NOMO-1 (cell line): Measurements from ENCODE around the gene MVP.
A peak's percentile ranks its signal among the peaks of the same experiment; 100 is the strongest.
"Not testable (repeated sequence)": the region's sequence is repeated elsewhere in the genome, so short reads cannot be mapped to it uniquely, and the experiment has no call there.

Experiments used
- DNase-seq, 2 experiments: peaks; one replicate each; lab custom pipeline; 2025; ENCODE audit not compliant: unreplicated experiment in 2 of 2; lab: John Stamatoyannopoulos, UW

MVP gene

GRCh38 chr16:29814592-29814991, 5.7 kb upstream of the MVP start:
- no peak for DNase-seq

GRCh38 chr16:29815032-29815721, 5.1 kb upstream of the MVP start:
- DNase-seq, result peak in 1 of 2 experiments; percentile 67

GRCh38 chr16:29815793-29816693, 4.2 kb upstream of the MVP start, which contains the start of gene PAGR1:
TSS of gene PAGR1 (plus strand) at chr16:29816152. CDS start at chr16:29816526, 374 bp downstream.
- peak; percentile 97 to 98 for DNase-seq

- DNase-seq, result peak; percentile 43 to 62
Measured at GRCh38 chr16:29816694-29817441, 3.4 kb upstream of the MVP start.

- no peak for DNase-seq
Measured at GRCh38 chr16:29818082-29818481, 2.2 kb upstream of the MVP start.

- no peak for DNase-seq
Measured at GRCh38 chr16:29819506-29819905, 756 bp upstream of the MVP start.

- peak in 1 of 2 experiments; percentile 14 for DNase-seq
Measured at GRCh38 chr16:29820730-29821642, 724 bp downstream of the MVP start.

- DNase-seq, result no peak
Measured at GRCh38 chr16:29821643-29822115, 1.4 kb downstream of the MVP start.

- no peak for DNase-seq
Measured at GRCh38 chr16:29824589-29825144, 4.4 kb downstream of the MVP start.

- DNase-seq, result no peak
Measured at GRCh38 chr16:29825145-29826044, 5.1 kb downstream of the MVP start.

GRCh38 chr16:29826342-29826695, 6.1 kb downstream of the MVP start:
- DNase-seq, result no peak

- no peak for DNase-seq
Measured at GRCh38 chr16:29830774-29831173, 10.5 kb downstream of the MVP start.

- DNase-seq, result no peak
Measured at GRCh38 chr16:29831490-29831889, 11.2 kb downstream of the MVP start.

- DNase-seq, result not testable (repeated sequence)
Measured at GRCh38 chr16:29833219-29833618, 13.0 kb downstream of the MVP start.

- no peak for DNase-seq
Measured at GRCh38 chr16:29834079-29834478, 13.8 kb downstream of the MVP start.

- no peak for DNase-seq
Measured at GRCh38 chr16:29835926-29836325, 15.7 kb downstream of the MVP start.

- DNase-seq, result no peak
Measured at GRCh38 chr16:29836623-29837022, 16.4 kb downstream of the MVP start.

GRCh38 chr16:29837841-29838240, 17.6 kb downstream of the MVP start:
- no peak for DNase-seq

GRCh38 chr16:29839822-29840221, 19.6 kb downstream of the MVP start:
- no peak for DNase-seq
